Common myeloid progenitor, CD34-positive (primary cell): ENCODE data around the gene SNIP1.
A peak's percentile ranks its signal among the peaks of the same experiment; 100 is the strongest.

Experiments used
- CTCF ChIA-PET: fragments of 350-600 bp; sonication (Branson Sonifier 250); formaldehyde crosslinking; loops from one replicate; lab custom pipeline; 2021; ENCODE audit warnings: antibody characterized with exemption; lab: Charles Lee
- POLR2A ChIA-PET: fragments of 350-600 bp; sonication (Branson Sonifier 250); formaldehyde crosslinking; loops from one replicate; lab custom pipeline; 2021; ENCODE audit warnings: antibody characterized with exemption; lab: Charles Lee
- DNase-seq, 3 donors: peaks; one replicate each; pipeline versions ENCODE4 v3.0.0 to v3.0.0-alpha.2; 2013
- H3K27ac ChIP-seq, 2 experiments: 1 replicate in 1 of 2; 2 replicates in 1 of 2; pipeline ENCODE4 v1.7.0; 2013; ENCODE audit warnings: inconsistent platforms in 2 of 2, low read length in 2 of 2, mild to moderate bottlenecking in 2 of 2, low read depth in 1 of 2, moderate library complexity in 1 of 2; ENCODE audit not compliant: severe bottlenecking in 2 of 2, insufficient read depth in 1 of 2, poor library complexity in 1 of 2
- H3K27me3 ChIP-seq, 5 experiments: replicated peaks in 2 of 5; 1 replicate in 3 of 5; 2 replicates in 2 of 5; pipeline versions ENCODE4 v1.6.1 to v1.7.0; 2013; ENCODE audit warnings: low read length in 4 of 5, mild to moderate bottlenecking in 2 of 5, moderate library complexity in 2 of 5, inconsistent platforms in 1 of 5; ENCODE audit not compliant: insufficient read depth in 5 of 5, control insufficient read depth in 4 of 5
- H3K36me3 ChIP-seq, 4 experiments: 1 replicate in 2 of 4; 2 replicates in 2 of 4; pipeline versions ENCODE4 v1.6.1 to v1.7.0; 2013; ENCODE audit warnings: low read length in 3 of 4, control low read depth in 1 of 4, mild to moderate bottlenecking in 1 of 4; ENCODE audit not compliant: control insufficient read depth in 4 of 4, insufficient read depth in 4 of 4
- H3K4me1 ChIP-seq, 4 experiments: 1 replicate in 3 of 4; 2 replicates in 1 of 4; pipeline versions ENCODE4 v1.6.1 to v1.7.1; 2013; ENCODE audit warnings: low read length in 3 of 4, mild to moderate bottlenecking in 3 of 4, control low read depth in 1 of 4, inconsistent platforms in 1 of 4, moderate library complexity in 1 of 4; ENCODE audit not compliant: control insufficient read depth in 4 of 4, insufficient read depth in 4 of 4; ENCODE audit errors: control extremely low read depth in 1 of 4
- H3K4me3 ChIP-seq, 7 experiments: 1 replicate in 4 of 7; 2 replicates in 3 of 7; pipeline versions ENCODE4 v1.5.1 to v1.7.0; 2013; ENCODE audit warnings: mild to moderate bottlenecking in 7 of 7, low read length in 6 of 7, moderate library complexity in 6 of 7, inconsistent platforms in 2 of 7, low read depth in 2 of 7, control low read depth in 1 of 7; ENCODE audit not compliant: insufficient read depth in 4 of 7, control insufficient read depth in 1 of 7; ENCODE audit errors: extremely low read depth in 1 of 7
- H3K9me3 ChIP-seq, 5 experiments: 1 replicate in 4 of 5; 2 replicates in 1 of 5; pipeline versions ENCODE4 v1.6.1 to v1.7.1; 2013; ENCODE audit warnings: low read length in 4 of 5, mild to moderate bottlenecking in 2 of 5, inconsistent platforms in 1 of 5, low read depth in 1 of 5, moderate library complexity in 1 of 5; ENCODE audit not compliant: control insufficient read depth in 4 of 5, insufficient read depth in 2 of 5; ENCODE audit errors: control extremely low read depth in 1 of 5
- WGBS: methylation state at CpG from one replicate; pipeline ENCODE4 v1.1.5; 2013; ENCODE audit not compliant: insufficient coverage; 5-methylcytosine and 5-hydroxymethylcytosine counted together

The SNIP1 gene

DNA sequence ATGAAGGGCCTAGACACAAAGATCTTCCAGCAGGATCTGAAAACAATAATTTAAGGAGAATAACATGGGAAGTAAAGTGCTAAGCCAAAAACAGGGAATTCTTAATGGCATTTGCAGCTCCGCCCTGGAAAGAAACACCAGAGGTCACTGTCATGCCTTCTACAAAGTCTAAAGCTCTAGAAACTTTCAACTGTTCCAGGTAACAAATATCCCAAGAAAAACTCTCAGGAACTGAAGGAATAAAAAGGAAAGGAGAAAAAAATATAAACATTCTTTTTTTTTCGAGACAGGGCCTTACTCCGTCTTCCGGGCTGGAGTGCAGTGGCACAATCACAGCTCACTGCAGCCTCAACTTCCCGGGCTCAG is 66.5 kb downstream of the SNIP1 start:
- CTCF ChIA-PET = interaction anchor here (1.1 to 17.2 kb wide), 15 partner anchors 8 to 911 kb away, joined by 3 to 243 read pairs (median 4); partner anchors contain the start of gene ZC3H12A
- POLR2A ChIA-PET = interaction anchor here (1.0 to 3.6 kb wide), 4 partner anchors 12 to 66 kb away, joined by 3 to 26 read pairs (median 4); partner anchors contain the start of genes SNIP1 and ZC3H12A
- H3K27ac ChIP-seq = peak overlapping the region in 1 of 2 experiments; percentile 21

DNA sequence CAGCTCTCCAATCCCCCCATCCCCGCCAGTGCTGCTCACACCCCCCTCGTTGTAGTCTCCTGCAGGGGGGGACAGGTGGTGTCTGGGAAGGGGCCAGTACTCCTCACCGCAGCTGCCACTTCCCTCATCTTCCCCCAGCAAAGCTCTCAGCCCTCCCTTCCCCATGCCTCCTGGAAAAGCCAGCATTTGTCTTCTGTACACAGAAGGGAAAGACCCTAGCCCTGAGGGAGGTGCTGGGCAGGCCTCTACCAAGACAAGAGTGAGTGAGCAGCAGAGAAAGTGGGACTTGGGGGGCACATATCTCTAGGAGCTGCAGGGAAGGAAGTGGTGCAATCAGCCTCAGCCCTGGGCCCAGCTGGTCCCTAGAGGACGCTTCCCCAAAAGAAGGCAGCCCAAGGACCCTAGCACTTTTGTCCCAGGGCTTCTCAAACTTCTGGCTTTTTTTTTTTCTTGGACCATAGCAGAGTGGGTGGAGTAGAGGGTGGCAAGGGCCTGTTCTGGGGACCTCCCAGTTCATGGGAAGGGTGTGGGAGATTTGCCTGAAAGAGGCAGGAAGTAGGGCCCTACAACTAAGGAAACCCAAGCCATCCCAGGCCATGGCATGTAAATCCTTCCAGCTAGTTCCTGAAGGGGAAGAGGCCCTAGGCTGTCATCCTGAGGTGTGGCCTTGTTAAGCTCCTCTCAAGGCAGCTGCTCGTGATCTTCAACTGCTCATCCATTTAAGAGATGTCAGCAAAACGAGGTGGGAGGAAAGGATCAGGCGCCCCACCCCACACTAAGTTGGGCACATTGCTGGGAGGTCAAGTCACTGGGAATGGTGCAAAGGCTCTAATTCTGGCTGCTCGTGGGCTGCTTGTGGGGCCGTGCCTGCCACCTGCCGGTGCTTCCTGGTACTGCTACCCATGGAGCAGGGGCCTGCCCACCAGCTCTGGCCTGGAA is 67.1 kb downstream of the SNIP1 start:
- Histone ChIP-seq H3K4me1 (peaks cover 5 to 25% (median 24%) of the 10 kb centered on the region in 4 experiments), H3K36me3 (peaks cover 4 to 55% (median 40%) of the 10 kb centered on the region in 4 experiments), H3K27me3 (no peaks in the 10 kb centered on the region), H3K27ac (peak overlapping the region in 1 of 2 experiments; percentile 52), H3K4me3 (peak overlapping the region in 4 of 7 experiments; percentile 12 to 25 (median 17)), H3K9me3 (no peaks in the 10 kb centered on the region)
- ChIA-PET CTCF (interaction anchor here (0.5 to 17.2 kb wide), 19 partner anchors 9 to 1611 kb away, joined by 3 to 243 read pairs (median 4); partner anchors contain the start of gene ZC3H12A), POLR2A (interaction anchor here (0.7 to 3.6 kb wide), 5 partner anchors 11 to 67 kb away, joined by 3 to 26 read pairs (median 4); partner anchors contain the start of genes SNIP1 and ZC3H12A)
- 17% methylated on average over 3 of the region's 10 CpGs for WGBS
- peak; percentile 60 to 79 (median 76) for DNase-seq

More for the DNA sequence above, 66.5 kb downstream of the SNIP1 start:
- WGBS = 100% methylated on average over 3 of the region's 5 CpGs
- H3K9me3 ChIP-seq = no peaks in the 10 kb centered on the region
- no peak overlapping the region for H3K4me3 ChIP-seq
- H3K4me1 ChIP-seq = peaks cover 5 to 25% (median 24%) of the 10 kb centered on the region in 4 experiments
- no peaks in the 10 kb centered on the region for H3K27me3 ChIP-seq
- no peak for DNase-seq
- H3K36me3 ChIP-seq = peaks cover 4 to 53% (median 34%) of the 10 kb centered on the region in 4 experiments

DNA sequence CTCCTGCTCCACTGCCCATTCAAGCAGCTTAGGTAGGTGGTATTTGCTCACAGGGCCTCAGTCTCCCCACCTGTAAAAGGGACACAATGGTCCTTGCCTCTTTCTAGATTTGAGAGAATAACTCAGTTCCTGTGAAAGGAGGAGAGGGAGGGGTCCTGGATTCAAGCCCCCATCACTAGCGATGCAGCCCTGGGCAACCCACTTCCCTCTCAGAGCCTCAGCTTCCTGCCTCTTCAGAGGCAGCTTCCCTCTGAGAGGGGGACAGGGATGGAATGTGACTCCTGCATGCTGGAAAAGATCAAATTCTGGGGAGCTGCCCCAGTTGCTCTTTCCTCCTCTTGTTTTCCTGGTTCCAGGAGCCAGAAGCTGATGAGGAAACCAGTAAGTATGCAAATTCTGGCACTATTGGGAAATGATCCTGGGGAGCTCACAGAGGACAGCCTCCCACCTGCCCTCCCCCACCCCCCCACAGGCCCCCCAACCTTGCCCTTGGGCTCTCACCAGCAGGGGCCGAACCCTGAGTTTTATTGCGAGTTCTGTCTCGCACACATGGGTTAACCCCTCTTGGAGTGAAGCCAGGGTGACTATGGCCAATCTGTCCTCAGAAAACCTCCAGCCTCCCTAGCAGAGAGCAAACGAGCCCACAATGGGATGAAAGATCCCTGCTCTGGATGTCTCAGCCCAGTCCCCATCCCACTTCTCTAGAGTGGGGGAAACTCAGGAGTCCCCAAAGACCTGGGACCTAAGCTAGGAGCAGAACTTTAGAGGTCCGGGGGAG is 68.0 kb downstream of the SNIP1 start:
- Histone ChIP-seq H3K4me1 (peaks cover 5 to 26% (median 24%) of the 10 kb centered on the region in 4 experiments), H3K27me3 (no peaks in the 10 kb centered on the region), H3K4me3 (peak overlapping the region in 2 of 7 experiments; percentile 12 to 25), H3K9me3 (no peaks in the 10 kb centered on the region), H3K27ac (peak overlapping the region in 1 of 2 experiments; percentile 52), H3K36me3 (peaks cover 4 to 60% (median 46%) of the 10 kb centered on the region in 4 experiments)
- WGBS = 59% methylated on average over 3 of the region's 6 CpGs
- POLR2A ChIA-PET = interaction anchor here (0.7 to 3.6 kb wide), 2 partner anchors 11 to 31 kb away, joined by 4 to 26 read pairs; partner anchors contain the start of gene ZC3H12A
- peak in 2 of 3 donors; percentile 38 to 45 for DNase-seq
- CTCF ChIA-PET = interaction anchor here (0.5 to 17.2 kb wide), 11 partner anchors 8 to 1611 kb away, joined by 3 to 243 read pairs (median 6); partner anchors contain the start of gene ZC3H12A
